ENCODE data around the gene NUP188.

The NUP188 gene

DNA sequence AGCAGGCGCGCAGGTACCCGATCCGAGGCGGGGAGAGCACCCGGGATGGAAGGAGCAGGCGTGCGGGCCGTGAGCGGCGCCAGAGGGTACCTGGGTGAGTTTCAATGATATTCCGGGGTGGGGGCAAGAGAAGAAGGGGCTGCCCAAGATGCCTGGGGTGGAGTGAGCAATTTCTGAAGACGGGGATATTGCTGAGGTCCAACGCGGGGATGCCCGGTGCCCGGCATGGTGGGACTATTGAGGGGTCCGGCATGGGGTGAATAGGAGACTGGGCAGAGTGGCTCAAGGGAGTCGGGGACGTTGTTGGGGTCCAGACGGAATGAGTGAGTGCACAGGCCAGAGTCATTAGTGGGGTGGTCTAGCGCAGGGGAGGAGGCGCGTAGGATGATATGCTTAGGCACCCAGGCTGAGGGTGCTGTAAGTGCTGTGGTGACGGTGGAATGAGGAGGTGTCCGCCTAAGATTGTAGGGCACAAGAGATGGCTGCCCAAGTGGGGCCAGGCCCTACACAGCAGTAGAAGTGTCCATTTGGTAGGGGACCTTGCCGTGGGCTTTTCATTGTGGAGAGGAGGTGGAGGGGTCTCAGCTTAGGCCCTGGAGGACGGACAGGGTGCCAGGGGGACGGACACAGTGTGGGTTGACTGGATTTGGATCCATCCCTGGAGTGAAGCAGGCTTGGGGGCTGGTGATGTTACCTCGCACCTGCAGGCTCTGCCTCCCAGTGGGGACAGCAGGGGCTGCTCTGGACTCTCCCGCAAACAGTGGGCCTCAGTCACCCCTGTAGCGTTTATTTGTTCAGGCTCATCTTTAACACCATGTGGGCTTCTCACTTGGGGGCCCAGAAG is 89.6 kb downstream of the NUP188 start:
- TF ChIP-seq, protein P1, sequence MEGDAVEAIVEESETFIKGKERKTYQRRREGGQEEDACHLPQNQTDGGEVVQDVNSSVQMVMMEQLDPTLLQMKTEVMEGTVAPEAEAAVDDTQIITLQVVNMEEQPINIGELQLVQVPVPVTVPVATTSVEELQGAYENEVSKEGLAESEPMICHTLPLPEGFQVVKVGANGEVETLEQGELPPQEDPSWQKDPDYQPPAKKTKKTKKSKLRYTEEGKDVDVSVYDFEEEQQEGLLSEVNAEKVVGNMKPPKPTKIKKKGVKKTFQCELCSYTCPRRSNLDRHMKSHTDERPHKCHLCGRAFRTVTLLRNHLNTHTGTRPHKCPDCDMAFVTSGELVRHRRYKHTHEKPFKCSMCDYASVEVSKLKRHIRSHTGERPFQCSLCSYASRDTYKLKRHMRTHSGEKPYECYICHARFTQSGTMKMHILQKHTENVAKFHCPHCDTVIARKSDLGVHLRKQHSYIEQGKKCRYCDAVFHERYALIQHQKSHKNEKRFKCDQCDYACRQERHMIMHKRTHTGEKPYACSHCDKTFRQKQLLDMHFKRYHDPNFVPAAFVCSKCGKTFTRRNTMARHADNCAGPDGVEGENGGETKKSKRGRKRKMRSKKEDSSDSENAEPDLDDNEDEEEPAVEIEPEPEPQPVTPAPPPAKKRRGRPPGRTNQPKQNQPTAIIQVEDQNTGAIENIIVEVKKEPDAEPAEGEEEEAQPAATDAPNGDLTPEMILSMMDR (IDR thresholded peaks at IDR 0.05; ENCODE audit: control insufficient read depth, extremely low read depth, insufficient read depth): no peak
- DNase-seq (ENCODE audit: low read depth): no peak
- H3K4me3 ChIP-seq (ENCODE audit: low read depth, low read length): peak overlapping the region; percentile 98

DNA sequence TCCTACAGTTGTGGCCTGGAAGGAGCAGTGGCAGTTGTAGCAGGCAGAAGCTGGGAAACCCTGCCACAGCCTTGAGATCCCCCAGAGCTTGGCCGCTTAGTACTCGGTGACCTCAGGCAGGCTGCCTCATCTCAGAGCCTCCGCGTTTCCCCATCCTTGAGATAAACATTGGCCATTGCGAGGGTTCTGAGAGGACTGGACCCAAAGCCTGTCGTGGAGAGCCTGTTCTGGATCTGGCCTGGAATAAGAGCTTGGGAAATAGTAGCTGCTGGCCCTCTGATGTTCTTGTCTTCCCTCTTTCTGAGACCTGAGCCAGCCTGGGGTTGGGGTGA is 90.2 kb downstream of the NUP188 start:
- DNase-seq (ENCODE audit: low read depth): no peak
- TF ChIP-seq, protein P1 (IDR thresholded peaks at IDR 0.05; ENCODE audit: control insufficient read depth, extremely low read depth, insufficient read depth): no peak
- H3K4me3 ChIP-seq (ENCODE audit: low read depth, low read length): peak overlapping the region; percentile 98

DNA sequence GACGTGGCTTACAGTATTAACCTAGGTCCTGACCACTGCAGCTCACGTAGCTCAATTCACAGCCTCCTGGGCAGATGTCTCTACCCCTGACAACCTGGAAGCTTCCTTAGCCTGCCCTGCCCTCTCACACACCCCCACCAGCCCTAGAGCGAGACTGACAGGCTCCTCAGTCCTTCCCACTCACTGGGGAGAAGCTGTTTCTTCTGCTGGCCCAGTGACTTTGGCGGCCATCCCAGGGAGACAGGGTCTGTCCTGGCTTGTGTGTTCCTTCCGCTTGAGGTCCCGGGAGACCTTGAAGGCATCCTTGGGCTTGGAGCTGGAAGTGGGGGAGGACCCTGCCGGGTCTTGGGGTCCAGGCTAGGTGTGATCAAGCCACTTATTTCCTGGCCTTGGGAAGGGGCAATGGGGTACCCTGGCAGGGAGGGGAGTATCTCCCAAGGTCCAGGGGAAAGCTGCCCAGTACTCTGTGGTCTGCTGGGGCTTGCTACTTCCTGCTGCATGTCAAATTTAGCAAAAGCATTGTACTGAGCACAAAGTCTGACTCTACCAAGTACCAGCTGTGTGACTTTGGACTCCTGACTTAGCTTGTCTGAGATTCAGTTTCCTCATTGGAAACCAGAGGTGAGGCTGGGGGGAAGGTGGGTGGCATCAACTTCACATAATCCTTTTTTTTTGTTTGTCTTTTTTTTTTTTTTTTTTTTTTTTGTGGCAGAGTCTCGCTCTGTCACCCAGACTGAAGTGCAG is 90.8 kb downstream of the NUP188 start:
- DNase-seq (ENCODE audit: low read depth): no peak
- TF ChIP-seq, protein P1 (IDR thresholded peaks at IDR 0.05; ENCODE audit: control insufficient read depth, extremely low read depth, insufficient read depth): no peak
- peak overlapping the region; percentile 98 for H3K4me3 ChIP-seq (ENCODE audit: low read depth, low read length)

DNA sequence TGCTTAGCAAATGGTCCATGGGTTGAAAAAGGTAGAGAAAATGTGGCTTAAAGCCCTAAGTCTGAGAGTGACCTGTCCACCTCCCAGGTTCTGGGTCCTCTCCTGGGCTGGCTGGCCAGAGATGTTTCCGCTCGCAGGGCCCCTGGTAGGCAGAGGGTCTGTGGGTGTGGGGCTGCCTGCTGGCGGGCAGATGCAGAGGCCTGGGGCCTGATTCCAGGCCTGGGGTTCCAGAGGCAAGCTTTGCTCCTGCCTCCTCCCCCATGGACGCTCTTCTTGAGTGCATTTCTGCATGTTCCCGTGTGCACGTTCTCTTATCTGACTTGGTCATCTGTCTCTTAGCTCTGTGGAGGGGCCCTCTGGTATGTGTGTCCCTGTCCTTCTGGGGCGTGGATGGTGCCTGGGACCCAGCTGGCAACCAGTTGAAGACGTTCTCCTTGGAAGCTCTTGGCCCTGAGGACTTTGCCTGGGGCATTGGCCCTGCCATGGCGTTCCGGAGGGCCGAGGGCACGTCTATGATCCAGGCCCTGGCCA is 92.7 kb downstream of the NUP188 start:
- H3K4me3 ChIP-seq (ENCODE audit: low read depth, low read length): no peak overlapping the region
- TF ChIP-seq, protein P1 (IDR thresholded peaks at IDR 0.05; ENCODE audit: control insufficient read depth, extremely low read depth, insufficient read depth): no peak
- DNase-seq (ENCODE audit: low read depth): no peak

DNA sequence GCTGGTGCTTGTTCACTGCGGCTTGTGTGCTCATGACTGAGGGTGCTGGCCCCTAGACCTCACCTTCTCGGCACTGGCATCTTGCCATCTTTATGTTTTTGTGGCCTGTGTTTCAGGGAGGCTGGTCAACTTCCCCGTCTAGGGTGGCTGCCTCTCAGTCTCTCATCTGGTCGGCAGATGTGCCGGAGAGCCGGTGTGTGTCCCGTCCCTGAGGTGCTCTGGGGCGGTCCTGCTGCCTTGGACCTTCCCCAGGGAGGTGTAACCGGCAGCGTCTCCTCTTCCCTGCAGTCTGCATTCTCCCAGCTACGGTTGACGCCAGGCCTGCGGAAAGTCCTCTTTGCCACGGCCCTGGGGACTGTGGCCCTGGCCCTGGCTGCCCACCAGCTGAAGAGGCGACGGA is 94.5 kb downstream of the NUP188 start:
- no peak overlapping the region for H3K4me3 ChIP-seq (ENCODE audit: low read depth, low read length)
- TF ChIP-seq, protein P1 (IDR thresholded peaks at IDR 0.05; ENCODE audit: control insufficient read depth, extremely low read depth, insufficient read depth): no peak
- DNase-seq (ENCODE audit: low read depth): no peak

DNA sequence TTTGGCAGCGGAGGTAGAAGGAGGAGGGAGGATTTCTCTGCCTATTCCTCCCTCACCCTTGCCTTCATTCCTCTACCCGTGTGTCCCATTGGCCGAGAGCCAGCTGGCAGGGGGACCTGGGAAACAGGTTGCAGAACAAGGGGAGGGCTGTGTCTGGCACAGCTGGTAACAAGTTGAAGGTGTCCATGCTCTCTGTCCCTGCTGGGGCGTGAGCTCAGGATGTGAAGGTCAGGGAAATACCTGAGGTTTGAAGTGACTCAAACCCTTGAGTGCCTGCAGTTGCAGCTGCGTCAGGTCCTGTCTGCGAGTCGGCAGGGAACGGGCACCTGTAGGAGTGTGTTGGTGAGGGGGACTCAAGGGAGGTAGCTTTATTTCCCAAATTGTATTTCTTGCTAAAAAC is 105.1 kb downstream of the NUP188 start:
- DNase-seq (ENCODE audit: low read depth): peak; percentile 91
- TF ChIP-seq, protein P1 (IDR thresholded peaks at IDR 0.05; ENCODE audit: control insufficient read depth, extremely low read depth, insufficient read depth): no peak
- no peak overlapping the region for H3K4me3 ChIP-seq (ENCODE audit: low read depth, low read length)
